DND-41 (cell line): ENCODE results near the gene SEMA5A.

Experiments
- EZH2 ChIP-seq: IDR thresholded peaks from 3 replicates; pipeline ENCODE4 v1.6.1; 2012; ENCODE audit warnings: borderline replicate concordance, low read depth, mild to moderate bottlenecking, moderate library complexity, low read length, inconsistent platforms; ENCODE audit not compliant: severe bottlenecking
- TF ChIP-seq, protein P1 (sequence below): IDR thresholded peaks from 2 replicates; pipeline ENCODE4 v1.5.1; 2012; ENCODE audit warnings: borderline replicate concordance, low read length, moderate library complexity, mild to moderate bottlenecking; ENCODE audit not compliant: poor library complexity, severe bottlenecking; ENCODE audit errors: extremely low read depth

GRCh38 chr5:9042241-9042640 lies 503.6 kb downstream of the SEMA5A start:
- TF ChIP-seq, protein P1, sequence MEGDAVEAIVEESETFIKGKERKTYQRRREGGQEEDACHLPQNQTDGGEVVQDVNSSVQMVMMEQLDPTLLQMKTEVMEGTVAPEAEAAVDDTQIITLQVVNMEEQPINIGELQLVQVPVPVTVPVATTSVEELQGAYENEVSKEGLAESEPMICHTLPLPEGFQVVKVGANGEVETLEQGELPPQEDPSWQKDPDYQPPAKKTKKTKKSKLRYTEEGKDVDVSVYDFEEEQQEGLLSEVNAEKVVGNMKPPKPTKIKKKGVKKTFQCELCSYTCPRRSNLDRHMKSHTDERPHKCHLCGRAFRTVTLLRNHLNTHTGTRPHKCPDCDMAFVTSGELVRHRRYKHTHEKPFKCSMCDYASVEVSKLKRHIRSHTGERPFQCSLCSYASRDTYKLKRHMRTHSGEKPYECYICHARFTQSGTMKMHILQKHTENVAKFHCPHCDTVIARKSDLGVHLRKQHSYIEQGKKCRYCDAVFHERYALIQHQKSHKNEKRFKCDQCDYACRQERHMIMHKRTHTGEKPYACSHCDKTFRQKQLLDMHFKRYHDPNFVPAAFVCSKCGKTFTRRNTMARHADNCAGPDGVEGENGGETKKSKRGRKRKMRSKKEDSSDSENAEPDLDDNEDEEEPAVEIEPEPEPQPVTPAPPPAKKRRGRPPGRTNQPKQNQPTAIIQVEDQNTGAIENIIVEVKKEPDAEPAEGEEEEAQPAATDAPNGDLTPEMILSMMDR, result no peak
- no peak for TF ChIP-seq EZH2
